Panc1 (cell line): Measurements from ENCODE around the gene SCEL.

Source experiments
- CTCF ChIP-seq: fragments of 450-650 bp; IDR thresholded peaks from 2 replicates; pipeline ENCODE4 v1.5.1; 2017; ENCODE audit warnings: mild to moderate bottlenecking
- POLR2AphosphoS5 ChIP-seq: IDR thresholded peaks from 2 replicates; pipeline ENCODE4 v1.6.1; 2012; ENCODE audit warnings: mild to moderate bottlenecking, low read depth, low read length, moderate library complexity
- REST ChIP-seq, 2 experiments: IDR thresholded peaks; 2 replicates each; pipeline ENCODE4 v1.6.1; 2011 to 2012; ENCODE audit warnings: low read depth in 2 of 2, control low read depth in 1 of 2, low read length in 1 of 2, mild to moderate bottlenecking in 1 of 2, moderate library complexity in 1 of 2; ENCODE audit not compliant: insufficient read depth in 1 of 2
- SIN3A ChIP-seq: IDR thresholded peaks from 2 replicates; pipeline ENCODE4 v1.6.1; 2012; ENCODE audit warnings: low read depth, mild to moderate bottlenecking, low read length, moderate library complexity, borderline replicate concordance; ENCODE audit not compliant: insufficient read depth

- TF ChIP-seq CTCF, result no peak
- TF ChIP-seq REST (IDR thresholded peaks at IDR 0.05; ENCODE audit: insufficient read depth in 1 of 2, low read depth in 2 of 2, low read length in 1 of 2), result no peak
- no peak for TF ChIP-seq SIN3A
- no peak for TF ChIP-seq POLR2AphosphoS5
Observed at GRCh38 chr13:77600701-77601100, 65.2 kb downstream of the SCEL start.
